Endothelial cell of umbilical vein (primary cell): ENCODE measurements around the gene SPAG6. TPM values are rescaled to one million over a fixed set of nuclear protein-coding genes. Genes with fewer than 3 reads are reported as not detected.
A peak's percentile ranks its signal among the peaks of the same experiment; 100 is the strongest.

Experiments used
- BruUV-seq: library from RNA; stranded (reverse); fragments of 400-500 nt; replicated peaks from 2 replicates; lab custom pipeline; 2021; lab: Mats Ljungman, UMichigan
- CTCF ChIA-PET: fragments of 300-600, 350-600 bp; sonication (Branson Sonifier 250); formaldehyde crosslinking; loops from one replicate; lab custom pipeline; 2021; ENCODE audit warnings: antibody characterized with exemption, inconsistent platforms; lab: Charles Lee
- POLR2A ChIA-PET: fragments of 300-600, 350-600 bp; sonication (Branson Sonifier 250); formaldehyde crosslinking; loops from one replicate; lab custom pipeline; 2021; ENCODE audit warnings: antibody characterized with exemption, inconsistent platforms; lab: Charles Lee
- DNase-seq: peaks from one replicate; pipeline ENCODE4 v3.0.0-alpha.2; 2011; ENCODE audit warnings: low read depth, low spot score
- FAIRE-seq: peaks from 2 replicates; lab custom pipeline; 2011; peaks lifted over from hg19 to GRCh38; lab: Jason Lieb, UNC
- H2AFZ ChIP-seq: 2 replicates; pipeline ENCODE4 v1.6.0; 2012; ENCODE audit warnings: low read depth, low read length, control low read depth, inconsistent platforms
- H3K27ac ChIP-seq: 2 replicates; pipeline ENCODE4 v1.5.1; 2011; ENCODE audit warnings: low read depth, mild to moderate bottlenecking, control low read depth, low read length, moderate library complexity; ENCODE audit not compliant: insufficient read depth
- H3K27me3 ChIP-seq, 2 experiments: 2 replicates each; pipeline versions ENCODE4 v1.6.0 to v1.6.1; 2011; ENCODE audit warnings: low read length in 2 of 2, mixed read lengths in 1 of 2; ENCODE audit not compliant: control insufficient read depth in 2 of 2, insufficient read depth in 2 of 2
- H3K36me3 ChIP-seq, 2 experiments: 2 replicates in 1 of 2; 3 replicates in 1 of 2; pipeline ENCODE4 v1.5.1; 2011; ENCODE audit warnings: low read length in 2 of 2, mild to moderate bottlenecking in 1 of 2, moderate library complexity in 1 of 2; ENCODE audit not compliant: control insufficient read depth in 2 of 2, insufficient read depth in 2 of 2; ENCODE audit errors: extremely low read depth in 1 of 2
- H3K4me1 ChIP-seq: 3 replicates; pipeline ENCODE4 v1.5.1; 2011; ENCODE audit warnings: mild to moderate bottlenecking, low read length; ENCODE audit not compliant: control insufficient read depth, insufficient read depth; ENCODE audit errors: extremely low read depth
- H3K4me2 ChIP-seq: 2 replicates; pipeline ENCODE4 v1.6.1; 2011; ENCODE audit warnings: low read length, control low read depth, mixed read lengths; ENCODE audit not compliant: insufficient read depth
- H3K4me3 ChIP-seq, 3 experiments: fragments of 200-600 bp in 1 of 3; sonication (generic), shearing (Covaris generic) in 1 of 3; replicated peaks in 1 of 3; 2 replicates each; pipeline ENCODE4 v1.5.1; 2011 to 2016; ENCODE audit warnings: control low read depth in 3 of 3, low read length in 3 of 3, mild to moderate bottlenecking in 2 of 3, inconsistent platforms in 1 of 3, low read depth in 1 of 3, moderate library complexity in 1 of 3; ENCODE audit not compliant: insufficient read depth in 1 of 3
- H3K79me2 ChIP-seq: 2 replicates; pipeline ENCODE4 v1.6.0; 2012; ENCODE audit warnings: low read length, inconsistent platforms; ENCODE audit not compliant: control insufficient read depth, insufficient read depth
- H3K9ac ChIP-seq: replicated peaks from 2 replicates; pipeline ENCODE3; 2011; ENCODE audit warnings: low read length, control low read depth; ENCODE audit not compliant: insufficient read depth; ENCODE audit errors: extremely low read depth
- H3K9me1 ChIP-seq: replicated peaks from 3 replicates; pipeline ENCODE4 v1.6.0; 2011; ENCODE audit warnings: mild to moderate bottlenecking, low read length; ENCODE audit not compliant: control insufficient read depth, insufficient read depth; ENCODE audit errors: extremely low read depth
- H3K9me3 ChIP-seq: replicated peaks from 2 replicates; pipeline ENCODE4 v1.5.1; 2012; ENCODE audit warnings: low read length, inconsistent platforms; ENCODE audit not compliant: control insufficient read depth, insufficient read depth
- H4K20me1 ChIP-seq: replicated peaks from 2 replicates; pipeline ENCODE3; 2011; ENCODE audit warnings: mild to moderate bottlenecking, low read length; ENCODE audit not compliant: control insufficient read depth, insufficient read depth; ENCODE audit errors: extremely low read depth
- EZH2 ChIP-seq: IDR thresholded peaks from 2 replicates; pipeline ENCODE4 v1.6.1; 2012; ENCODE audit warnings: borderline replicate concordance, low read depth, mild to moderate bottlenecking, moderate library complexity, low read length, inconsistent platforms; ENCODE audit not compliant: severe bottlenecking
- FOS ChIP-seq: IDR thresholded peaks from 2 replicates; pipeline ENCODE4 v1.6.1; 2011; ENCODE audit warnings: mild to moderate bottlenecking, low read length, moderate library complexity, borderline replicate concordance; ENCODE audit not compliant: insufficient read depth
- GATA2 ChIP-seq: IDR thresholded peaks from 2 replicates; pipeline ENCODE4 v1.7.0; 2011; ENCODE audit warnings: low read depth, mild to moderate bottlenecking, moderate library complexity, mixed read lengths, low read length; ENCODE audit not compliant: insufficient read length, insufficient read depth
- JUN ChIP-seq: IDR thresholded peaks from 2 replicates; pipeline ENCODE4 v1.6.1; 2011; ENCODE audit warnings: borderline replicate concordance, low read depth; ENCODE audit not compliant: insufficient read length, insufficient read depth
- MYC ChIP-seq: IDR thresholded peaks from one replicate; pipeline ENCODE4 v1.6.1; 2011; ENCODE audit warnings: mild to moderate bottlenecking, low read depth, low read length
- POLR2AphosphoS5 ChIP-seq: IDR thresholded peaks from 2 replicates; pipeline ENCODE4 v1.6.1; 2012; ENCODE audit warnings: low read depth, mild to moderate bottlenecking, control low read depth, low read length, moderate library complexity; ENCODE audit not compliant: insufficient read depth
- dilution Hi-C: fragments of 300-500 bp; cut with MboI; formaldehyde crosslinking; loops from one replicate; pipeline ENCODE4 v1.15.0; 2019; ENCODE audit warnings: low sequenced_read_pairs; ENCODE audit not compliant: extremely low pct_ligation_motif_present
- intact Hi-C: fragments of 100-400 bp; cut with micrococcal nuclease; formaldehyde crosslinking; loops from one replicate; pipeline ENCODE4 v1.10.0; 2022
- polyA plus RNA-seq, 4 experiments: library from polyadenylated mRNA; depleted of rRNA in 3 of 4; stranded (reverse) in 3 of 4; unstranded in 1 of 4; fragments of >200 nt; gene quantifications; 2 replicates each; pipeline versions ENCODE4 v1.2.1 to v1.2.3, GENCODE V29; 2011 to 2012; ENCODE audit warnings: missing spikeins in 1 of 4
- total RNA-seq: library from RNA; stranded (reverse); gene quantifications from 2 replicates; pipeline ENCODE4 v1.2.3, GENCODE V29; 2021
- TF ChIP-seq, protein P1 (sequence below), 2 donors: IDR thresholded peaks; 1 replicate in 1 of 2; 2 replicates in 1 of 2; pipeline ENCODE4 v1.5.1; 2011; ENCODE audit warnings: low read length in 2 of 2, mild to moderate bottlenecking in 2 of 2, moderate library complexity in 2 of 2, control low read depth in 1 of 2, inconsistent platforms in 1 of 2, low read depth in 1 of 2; ENCODE audit not compliant: insufficient read depth in 1 of 2; ENCODE audit errors: extremely low read depth in 1 of 2
- TF ChIP-seq, protein P2 (sequence below): IDR thresholded peaks from 2 replicates; pipeline ENCODE4 v1.6.1; 2011; ENCODE audit not compliant: insufficient read depth, insufficient read length

Gene SPAG6
- total and polyA plus RNA-seq, 2 donors (not counting 3 experiments of a cell fraction or from before 2014, with no cell fraction given) = not detected

DNA sequence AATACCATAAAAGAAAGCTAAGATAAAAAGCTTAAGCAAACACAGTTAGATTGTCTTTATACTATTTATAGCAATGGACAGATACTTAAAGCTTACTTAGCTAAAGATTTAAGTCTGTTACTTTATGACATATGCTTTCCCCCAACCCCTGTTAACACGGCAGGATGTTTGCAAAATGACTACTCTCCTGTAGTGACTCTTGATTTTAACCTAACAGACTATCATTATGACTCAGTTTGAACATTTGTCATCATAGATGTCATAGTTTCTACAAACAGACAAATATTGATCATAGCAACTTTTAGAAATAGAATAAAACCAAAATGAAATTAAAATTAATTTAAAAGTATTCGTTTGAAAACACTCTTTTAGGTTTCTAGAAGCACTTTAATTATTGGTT lies 36.9 kb upstream of the SPAG6 start:
- Histone ChIP-seq H3K36me3 (no peaks in the 10 kb centered on the region), H3K79me2 (no peaks in the 10 kb centered on the region), H3K4me1 (no peaks in the 10 kb centered on the region), H3K27ac (no peak overlapping the region), H4K20me1 (no peaks in the 10 kb centered on the region), H2AFZ (no peak overlapping the region), H3K4me3 (no peak overlapping the region), H3K27me3 (no peaks in the 10 kb centered on the region), H3K9ac (no peak overlapping the region), H3K9me3 (no peaks in the 10 kb centered on the region), H3K4me2 (no peak overlapping the region), H3K9me1 (no peaks in the 10 kb centered on the region)
- FAIRE-seq (no peak), DNase-seq (peak; percentile 36)
- no TSS peak for BruUV-seq
- dilution Hi-C loops (no loop called here), intact Hi-C loops (no loop called here)
- TF ChIP-seq EZH2 (no peak), GATA2 (no peak), FOS (peak; percentile 41)
- POLR2A ChIA-PET = no interaction called here
- CTCF ChIA-PET = interaction anchor here (1.0 kb wide), 1 partner anchor 13 kb away, joined by 3 read pairs; no protein-coding TSS in a partner anchor

DNA sequence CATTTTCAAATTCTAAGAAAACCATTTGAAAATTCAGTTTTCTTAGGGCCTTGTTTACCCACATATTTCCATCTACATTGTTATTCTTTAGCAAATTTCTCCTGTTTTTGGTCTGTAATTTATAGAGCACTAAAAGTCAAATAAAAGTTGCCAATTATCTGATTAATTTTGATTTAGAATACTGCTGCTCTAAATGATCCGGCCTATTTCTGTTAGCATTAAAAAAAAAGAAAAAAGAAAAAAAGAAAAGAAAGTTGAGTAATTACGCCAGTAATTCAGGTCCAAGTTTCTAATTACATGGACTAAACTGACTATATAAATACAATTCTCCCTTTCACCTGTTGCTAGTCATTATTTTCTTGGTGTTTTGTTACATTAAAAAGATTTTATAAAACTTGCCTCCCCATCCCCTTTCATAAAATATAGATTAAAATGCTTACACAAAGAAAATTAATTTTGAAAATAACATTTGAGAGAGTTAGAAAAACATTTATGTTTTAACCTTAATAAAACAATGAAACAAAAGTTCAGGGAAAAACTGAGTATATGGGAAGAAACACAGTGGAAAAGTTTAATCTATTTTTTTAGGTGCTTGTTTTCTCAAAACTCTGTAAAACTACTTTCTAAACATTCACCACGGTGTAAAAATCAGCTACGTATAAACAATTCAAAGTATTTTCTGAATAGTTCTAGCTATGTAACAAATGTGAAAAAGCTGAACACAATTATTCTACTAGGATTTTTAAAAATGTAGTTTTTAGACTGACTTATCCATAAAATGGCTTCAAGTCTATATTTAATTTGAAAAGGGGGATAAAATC lies 35.9 kb upstream of the SPAG6 start:
- Histone ChIP-seq H3K27ac (no peak overlapping the region), H3K9me3 (no peaks in the 10 kb centered on the region), H3K79me2 (no peaks in the 10 kb centered on the region), H3K4me1 (no peaks in the 10 kb centered on the region), H3K27me3 (no peaks in the 10 kb centered on the region), H3K4me2 (no peak overlapping the region), H2AFZ (no peak overlapping the region), H3K9ac (no peak overlapping the region), H3K36me3 (no peaks in the 10 kb centered on the region), H4K20me1 (no peaks in the 10 kb centered on the region), H3K9me1 (no peaks in the 10 kb centered on the region), H3K4me3 (no peak overlapping the region)
- ChIA-PET CTCF (no interaction called here), POLR2A (no interaction called here)
- BruUV-seq = no TSS peak
- dilution Hi-C loops (no loop called here), intact Hi-C loops (no loop called here)
- FAIRE-seq (no peak), DNase-seq (no peak)
- no peak for TF ChIP-seq POLR2AphosphoS5
- TF ChIP-seq EZH2 = no peak
- TF ChIP-seq MYC = no peak
- no peak for TF ChIP-seq GATA2
- TF ChIP-seq JUN = no peak
- TF ChIP-seq, protein P1, sequence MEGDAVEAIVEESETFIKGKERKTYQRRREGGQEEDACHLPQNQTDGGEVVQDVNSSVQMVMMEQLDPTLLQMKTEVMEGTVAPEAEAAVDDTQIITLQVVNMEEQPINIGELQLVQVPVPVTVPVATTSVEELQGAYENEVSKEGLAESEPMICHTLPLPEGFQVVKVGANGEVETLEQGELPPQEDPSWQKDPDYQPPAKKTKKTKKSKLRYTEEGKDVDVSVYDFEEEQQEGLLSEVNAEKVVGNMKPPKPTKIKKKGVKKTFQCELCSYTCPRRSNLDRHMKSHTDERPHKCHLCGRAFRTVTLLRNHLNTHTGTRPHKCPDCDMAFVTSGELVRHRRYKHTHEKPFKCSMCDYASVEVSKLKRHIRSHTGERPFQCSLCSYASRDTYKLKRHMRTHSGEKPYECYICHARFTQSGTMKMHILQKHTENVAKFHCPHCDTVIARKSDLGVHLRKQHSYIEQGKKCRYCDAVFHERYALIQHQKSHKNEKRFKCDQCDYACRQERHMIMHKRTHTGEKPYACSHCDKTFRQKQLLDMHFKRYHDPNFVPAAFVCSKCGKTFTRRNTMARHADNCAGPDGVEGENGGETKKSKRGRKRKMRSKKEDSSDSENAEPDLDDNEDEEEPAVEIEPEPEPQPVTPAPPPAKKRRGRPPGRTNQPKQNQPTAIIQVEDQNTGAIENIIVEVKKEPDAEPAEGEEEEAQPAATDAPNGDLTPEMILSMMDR (IDR thresholded peaks at IDR 0.05; ENCODE audit: extremely low read depth in 1 of 2, insufficient read depth in 1 of 2, low read depth in 1 of 2, low read length in 2 of 2) = no peak
- TF ChIP-seq, protein P2, sequence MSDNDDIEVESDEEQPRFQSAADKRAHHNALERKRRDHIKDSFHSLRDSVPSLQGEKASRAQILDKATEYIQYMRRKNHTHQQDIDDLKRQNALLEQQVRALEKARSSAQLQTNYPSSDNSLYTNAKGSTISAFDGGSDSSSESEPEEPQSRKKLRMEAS = no peak
- TF ChIP-seq FOS = no peak
